ENCODE results near the gene SLC9B1. TPM values are rescaled to one million over a fixed set of nuclear protein-coding genes. Genes with fewer than 3 reads are reported as not detected.
A peak's percentile ranks its signal among the peaks of the same experiment; 100 is the strongest.

Gene SLC9B1
- 1 to 10 TPM; 1.4 TPM for total RNA-seq
- 2.0 TPM for polyA plus RNA-seq (2013, experiment 1 of 2)
- polyA plus RNA-seq (2013, experiment 2 of 2) = 0.91 TPM
- long read RNA-seq, experiment 1, partial matches to known transcripts = 0 of 1 reads
- long read RNA-seq, experiment 1, other reads (novel, unspliced or antisense) = 1 of 1 reads
- long read RNA-seq, experiment 2, partial matches to known transcripts = 0 of 2 reads
- long read RNA-seq, experiment 2, other reads (novel, unspliced or antisense) = 2 of 2 reads
- long read RNA-seq, experiment 3, partial matches to known transcripts = 1 of 1 reads
- long read RNA-seq, experiment 3, other reads (novel, unspliced or antisense) = 0 of 1 reads
- long read RNA-seq, experiment 4, partial matches to known transcripts = 0 of 6 reads
- long read RNA-seq, experiment 4, other reads (novel, unspliced or antisense) = 5 of 6 reads

- no peaks in the 10 kb centered on the region for H3K9me3 Mint-ChIP-seq
- H3K36me3 ChIP-seq (ENCODE audit: control insufficient read depth, insufficient read depth, low read length) = no peaks in the 10 kb centered on the region
- peaks cover 7% of the 10 kb centered on the region for H3K4me1 Mint-ChIP-seq
- peak within 1 kb of the TSS; percentile 76 for H3K9ac ChIP-seq (ENCODE audit: extremely low read depth, low read length, poor library complexity, severe bottlenecking)
- peak within 1 kb of the TSS; percentile 80 for H3K4me3 ChIP-seq (ENCODE audit: low read length)
- no peak for TF ChIP-seq CTCF (conservative IDR thresholded peaks at IDR 0.05)
- no peaks in the 10 kb centered on the region for H3K36me3 Mint-ChIP-seq (ENCODE audit: low read depth)
- H3K9me3 ChIP-seq (ENCODE audit: control insufficient read depth, low read length) = no peaks in the 10 kb centered on the region
- H3K4me1 ChIP-seq (ENCODE audit: control insufficient read depth, insufficient read depth, low read length) = no peaks in the 10 kb centered on the region
- peak; percentile 51 for DNase-seq
- peak within 1 kb of the TSS; percentile 75 for H3K4me3 Mint-ChIP-seq
- peaks cover 19% of the 10 kb centered on the region for H3K27me3 Mint-ChIP-seq (ENCODE audit: insufficient read depth)
- peak within 1 kb of the TSS; percentile 20 for H3K27ac ChIP-seq (ENCODE audit: low read depth, low read length)
- H3K27me3 ChIP-seq (ENCODE audit: control insufficient read depth, insufficient read depth, low read length, poor library complexity, severe bottlenecking) = no peaks in the 10 kb centered on the region
- peak within 1 kb of the TSS; percentile 98 for H3K27ac Mint-ChIP-seq
- WGBS, 2 experiments (ENCODE audit: insufficient coverage in 1 of 2, insufficient read length in 1 of 2) = 28 to 44% methylated on average over 30 to 46 of the region's 46 CpGs
Measured at GRCh38 chr4:103019308-103020124, at the start of gene SLC9B1. TSS of gene SLC9B1 (minus strand) at chr4:103019705. CDS start at chr4:102991711, 27,994 bp downstream.

GRCh38 chr4:103067841-103068547 lies 48.5 kb upstream of the SLC9B1 start:
- Histone ChIP-seq H3K4me3 (ENCODE audit: low read length) (no peak overlapping the region), H3K27me3 (ENCODE audit: control insufficient read depth, insufficient read depth, low read length, poor library complexity, severe bottlenecking) (no peaks in the 10 kb centered on the region), H3K9me3 (ENCODE audit: control insufficient read depth, low read length) (no peaks in the 10 kb centered on the region), H3K4me1 (ENCODE audit: control insufficient read depth, insufficient read depth, low read length) (no peaks in the 10 kb centered on the region), H3K9ac (ENCODE audit: extremely low read depth, low read length, poor library complexity, severe bottlenecking) (no peak overlapping the region), H3K27ac (ENCODE audit: low read depth, low read length) (no peak overlapping the region), H3K36me3 (ENCODE audit: control insufficient read depth, insufficient read depth, low read length) (no peaks in the 10 kb centered on the region)
- Mint-ChIP-seq H3K4me1 (peaks cover 3% of the 10 kb centered on the region), H3K36me3 (ENCODE audit: low read depth) (no peaks in the 10 kb centered on the region), H3K4me3 (no peak overlapping the region), H3K27ac (no peak overlapping the region), H3K27me3 (ENCODE audit: insufficient read depth) (no peaks in the 10 kb centered on the region), H3K9me3 (no peaks in the 10 kb centered on the region)
- no peak for TF ChIP-seq CTCF (conservative IDR thresholded peaks at IDR 0.05)
- 90% methylated on average over 2 of the region's 2 CpGs; no CpG with 5 or more reads in 1 of the 2 experiments for WGBS, 2 experiments (ENCODE audit: insufficient coverage in 1 of 2, insufficient read length in 1 of 2)
- DNase-seq = no peak

- DNase-seq = no peak
- Mint-ChIP-seq H3K27me3 (ENCODE audit: insufficient read depth) (no peaks in the 10 kb centered on the region), H3K36me3 (ENCODE audit: low read depth) (peaks cover 3% of the 10 kb centered on the region), H3K27ac (no peak overlapping the region), H3K9me3 (no peaks in the 10 kb centered on the region), H3K4me3 (no peak overlapping the region), H3K4me1 (no peaks in the 10 kb centered on the region)
- Histone ChIP-seq H3K27me3 (ENCODE audit: control insufficient read depth, insufficient read depth, low read length, poor library complexity, severe bottlenecking) (no peaks in the 10 kb centered on the region), H3K36me3 (ENCODE audit: control insufficient read depth, insufficient read depth, low read length) (no peaks in the 10 kb centered on the region), H3K9ac (ENCODE audit: extremely low read depth, low read length, poor library complexity, severe bottlenecking) (no peak overlapping the region), H3K9me3 (ENCODE audit: control insufficient read depth, low read length) (no peaks in the 10 kb centered on the region), H3K27ac (ENCODE audit: low read depth, low read length) (no peak overlapping the region), H3K4me3 (ENCODE audit: low read length) (no peak overlapping the region), H3K4me1 (ENCODE audit: control insufficient read depth, insufficient read depth, low read length) (no peaks in the 10 kb centered on the region)
- TF ChIP-seq CTCF (conservative IDR thresholded peaks at IDR 0.05) = no peak
- 94 to 97% methylated on average over 2 of the region's 2 CpGs for WGBS, 2 experiments (ENCODE audit: insufficient coverage in 1 of 2, insufficient read length in 1 of 2)
Measured at GRCh38 chr4:103060453-103061148, 41.1 kb upstream of the SLC9B1 start.

Measured in endodermal cell (in vitro differentiated cells).